Measurements from ENCODE around the gene RNU5B-1.

The RNU5B-1 gene

GRCh38 chr15:65309882-65310418 lies 5.5 kb downstream of the RNU5B-1 start:
- no peak for TF ChIP-seq CTCF (IDR thresholded peaks at IDR 0.05; ENCODE audit: extremely low read depth, insufficient read depth, missing control alignments)
- no peak for DNase-seq (ENCODE audit: low spot score)
- in situ Hi-C loops (cut with MboI; ENCODE audit: low pct_unique_long_range_greater_than_20kb, low sequenced_read_pairs, unreplicated experiment) = no loop called here

GRCh38 chr15:65310431-65311137 lies 6.1 kb downstream of the RNU5B-1 start:
- in situ Hi-C loops (cut with MboI; ENCODE audit: low pct_unique_long_range_greater_than_20kb, low sequenced_read_pairs, unreplicated experiment) = no loop called here
- no peak for TF ChIP-seq CTCF (IDR thresholded peaks at IDR 0.05; ENCODE audit: extremely low read depth, insufficient read depth, missing control alignments)
- no peak for DNase-seq (ENCODE audit: low spot score)

GRCh38 chr15:65311760-65312159 lies 7.3 kb downstream of the RNU5B-1 start:
- DNase-seq (ENCODE audit: low spot score) = no peak
- in situ Hi-C loops (cut with MboI; ENCODE audit: low pct_unique_long_range_greater_than_20kb, low sequenced_read_pairs, unreplicated experiment) = no loop called here
- TF ChIP-seq CTCF (IDR thresholded peaks at IDR 0.05; ENCODE audit: extremely low read depth, insufficient read depth, missing control alignments) = no peak

- no peak for TF ChIP-seq CTCF (IDR thresholded peaks at IDR 0.05; ENCODE audit: extremely low read depth, insufficient read depth, missing control alignments)
- in situ Hi-C loops (cut with MboI; ENCODE audit: low pct_unique_long_range_greater_than_20kb, low sequenced_read_pairs, unreplicated experiment) = no loop called here
- no peak for DNase-seq (ENCODE audit: low spot score)
Measured at GRCh38 chr15:65312400-65312916, 8.0 kb downstream of the RNU5B-1 start.

- in situ Hi-C loops (cut with MboI; ENCODE audit: low pct_unique_long_range_greater_than_20kb, low sequenced_read_pairs, unreplicated experiment) = loop anchor here (5.0 kb wide), 1 partner anchor 63 kb away; no protein-coding TSS in a partner anchor
- TF ChIP-seq CTCF (IDR thresholded peaks at IDR 0.05; ENCODE audit: extremely low read depth, insufficient read depth, missing control alignments) = peak; percentile 87
- DNase-seq (ENCODE audit: low spot score) = peak; percentile 87
Measured at GRCh38 chr15:65318870-65319356, 14.4 kb downstream of the RNU5B-1 start.

- no peak for DNase-seq (ENCODE audit: low spot score)
- in situ Hi-C loops (cut with MboI; ENCODE audit: low pct_unique_long_range_greater_than_20kb, low sequenced_read_pairs, unreplicated experiment) = no loop called here
- no peak for TF ChIP-seq CTCF (IDR thresholded peaks at IDR 0.05; ENCODE audit: extremely low read depth, insufficient read depth, missing control alignments)
Measured at GRCh38 chr15:65323071-65323511, 18.6 kb downstream of the RNU5B-1 start.
